Choroid plexus epithelial cell (primary cell): ENCODE data around the gene OR5K2.

Experiments
- DNase-seq: peaks from one replicate; pipeline ENCODE4 v3.0.0-alpha.2; 2010; ENCODE audit warnings: low read depth
- H3K4me3 ChIP-seq: 2 replicates; pipeline ENCODE4 v1.5.1; 2011; ENCODE audit warnings: low read depth, mild to moderate bottlenecking, control low read depth, low read length, moderate library complexity
- TF ChIP-seq, protein P1 (sequence below): conservative IDR thresholded peaks from 2 replicates; pipeline ENCODE4 v1.5.1; 2011; ENCODE audit warnings: low read depth, mild to moderate bottlenecking, control low read depth, inconsistent platforms, low read length, moderate library complexity

Gene OR5K2

DNA sequence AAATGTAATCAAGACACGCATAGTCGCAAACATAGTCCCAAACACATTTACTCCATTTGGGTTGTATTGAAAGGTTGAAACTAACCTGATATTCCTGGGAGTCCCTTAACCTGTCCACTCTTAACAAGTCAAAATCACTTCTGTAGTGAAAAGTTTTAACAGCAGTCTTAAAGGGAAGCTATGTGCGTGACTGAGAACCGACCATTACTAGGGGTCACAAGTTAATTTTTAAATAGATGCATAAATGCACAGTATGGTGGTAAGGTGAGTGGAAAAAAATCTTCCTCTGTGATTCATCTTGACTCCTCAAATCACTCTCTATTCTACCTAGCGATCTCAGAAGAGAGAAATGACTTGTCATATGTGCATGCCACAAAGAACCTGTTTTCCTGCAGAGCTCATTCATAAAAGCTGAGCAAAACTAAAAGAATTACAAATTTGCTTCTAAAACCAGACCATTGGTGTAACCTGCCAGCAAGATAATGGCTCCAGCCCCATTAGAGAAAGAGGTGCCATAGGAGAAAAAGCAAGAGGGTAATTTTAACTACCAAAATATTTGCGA lies 39.1 kb downstream of the OR5K2 start:
- DNase-seq, result no peak
- H3K4me3 ChIP-seq, result no peak overlapping the region
- TF ChIP-seq, protein P1, sequence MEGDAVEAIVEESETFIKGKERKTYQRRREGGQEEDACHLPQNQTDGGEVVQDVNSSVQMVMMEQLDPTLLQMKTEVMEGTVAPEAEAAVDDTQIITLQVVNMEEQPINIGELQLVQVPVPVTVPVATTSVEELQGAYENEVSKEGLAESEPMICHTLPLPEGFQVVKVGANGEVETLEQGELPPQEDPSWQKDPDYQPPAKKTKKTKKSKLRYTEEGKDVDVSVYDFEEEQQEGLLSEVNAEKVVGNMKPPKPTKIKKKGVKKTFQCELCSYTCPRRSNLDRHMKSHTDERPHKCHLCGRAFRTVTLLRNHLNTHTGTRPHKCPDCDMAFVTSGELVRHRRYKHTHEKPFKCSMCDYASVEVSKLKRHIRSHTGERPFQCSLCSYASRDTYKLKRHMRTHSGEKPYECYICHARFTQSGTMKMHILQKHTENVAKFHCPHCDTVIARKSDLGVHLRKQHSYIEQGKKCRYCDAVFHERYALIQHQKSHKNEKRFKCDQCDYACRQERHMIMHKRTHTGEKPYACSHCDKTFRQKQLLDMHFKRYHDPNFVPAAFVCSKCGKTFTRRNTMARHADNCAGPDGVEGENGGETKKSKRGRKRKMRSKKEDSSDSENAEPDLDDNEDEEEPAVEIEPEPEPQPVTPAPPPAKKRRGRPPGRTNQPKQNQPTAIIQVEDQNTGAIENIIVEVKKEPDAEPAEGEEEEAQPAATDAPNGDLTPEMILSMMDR, result no peak

DNA sequence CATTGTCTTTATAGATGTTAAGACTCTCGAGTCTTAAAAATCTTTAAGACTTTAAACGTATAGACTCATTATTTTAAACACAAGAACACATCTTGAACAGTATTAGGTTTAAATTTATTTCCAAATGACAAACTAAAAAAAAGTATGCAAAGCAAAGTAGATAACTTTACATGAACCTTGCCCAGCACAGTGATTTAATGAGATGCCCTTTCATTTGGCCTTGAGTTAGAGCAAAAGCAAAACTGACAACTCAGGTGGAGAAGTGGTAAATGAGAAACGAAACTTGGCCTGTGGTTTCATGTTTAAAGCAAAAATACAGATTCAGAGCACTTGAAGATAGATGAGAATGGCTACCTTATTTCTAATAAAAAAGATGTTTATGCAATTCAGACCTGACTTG lies 42.9 kb downstream of the OR5K2 start:
- no peak for DNase-seq
- no peak overlapping the region for H3K4me3 ChIP-seq
- TF ChIP-seq, protein P1, result no peak

DNA sequence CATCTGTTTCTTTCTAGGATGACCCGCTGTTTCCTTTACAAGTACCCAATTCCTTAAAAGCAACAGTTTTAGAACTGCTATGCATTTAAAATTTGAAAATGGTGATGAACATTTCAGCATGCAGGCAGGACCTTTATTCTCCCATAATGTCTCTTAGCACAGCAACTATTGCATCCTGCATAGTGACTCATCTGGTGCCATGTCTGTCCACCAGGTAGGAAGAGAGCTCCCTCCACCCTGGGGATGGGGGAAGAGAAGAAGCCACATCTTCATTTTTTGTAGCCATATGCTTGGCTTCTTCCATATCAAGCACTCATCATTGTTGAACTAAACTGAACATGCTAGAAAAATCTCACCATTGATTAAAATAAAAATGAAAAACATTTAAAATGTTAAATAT lies 44.2 kb downstream of the OR5K2 start:
- no peak overlapping the region for H3K4me3 ChIP-seq
- DNase-seq, result no peak
- TF ChIP-seq, protein P1, result no peak

DNA sequence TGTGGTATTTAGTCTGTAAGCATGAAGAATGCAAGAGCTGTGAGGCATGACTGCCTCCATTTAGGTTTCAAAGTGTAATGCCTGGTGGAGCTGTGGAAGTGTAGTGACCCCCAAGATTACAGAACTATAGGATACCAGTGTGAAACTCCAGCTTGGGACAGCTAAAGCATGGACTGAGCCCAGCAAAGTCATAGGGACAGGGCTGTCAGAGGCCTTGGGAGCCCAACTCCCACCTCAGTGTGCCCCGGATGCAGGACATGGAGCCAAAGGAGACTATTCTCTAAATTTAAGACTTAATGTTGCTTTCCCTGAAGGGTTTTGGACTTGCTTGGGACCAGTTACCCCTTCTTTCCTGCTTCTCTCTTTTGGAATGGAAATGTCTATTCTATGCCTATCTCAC lies 45.1 kb downstream of the OR5K2 start:
- DNase-seq, result no peak
- TF ChIP-seq, protein P1, result no peak
- no peak overlapping the region for H3K4me3 ChIP-seq

DNA sequence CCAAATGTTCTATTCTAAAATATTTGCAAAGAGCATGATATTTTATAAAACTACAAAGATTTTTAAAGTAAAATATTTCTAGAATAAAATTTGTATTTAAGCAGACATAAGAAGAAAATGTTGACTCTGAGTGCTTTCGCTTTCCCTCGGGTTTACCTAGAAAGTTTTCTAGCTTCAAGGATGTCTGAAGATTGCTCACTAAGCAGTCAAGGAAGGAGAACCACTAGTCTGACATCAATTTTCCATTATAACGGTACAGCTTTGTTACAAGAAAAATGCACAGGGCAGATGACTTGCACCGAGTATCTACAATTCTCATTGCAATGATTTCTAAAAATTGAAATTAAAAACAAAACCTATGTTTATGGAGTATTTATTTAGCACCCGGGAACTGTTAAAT lies 48.5 kb downstream of the OR5K2 start:
- H3K4me3 ChIP-seq, result no peak overlapping the region
- TF ChIP-seq, protein P1, result no peak
- no peak for DNase-seq
